ENCODE measurements around the gene URGCP.

GRCh38 chr7:43922726-43923125 is 16.3 kb upstream of the URGCP start:
- no peak for TF ChIP-seq EZH2 (IDR thresholded peaks at IDR 0.05; ENCODE audit: borderline replicate concordance, low read length)
- TF ChIP-seq CTCF (conservative IDR thresholded peaks at IDR 0.05 in 1 of 2, IDR thresholded peaks at IDR 0.05 in 1 of 2; ENCODE audit: extremely low read depth in 1 of 2, insufficient read depth in 1 of 2, low read depth in 1 of 2, low read length in 2 of 2) = no peak
